ENCODE data around the gene PRKCQ.
"Not testable (repeated sequence)": the region's sequence is repeated elsewhere in the genome, so short reads cannot be mapped to it uniquely, and the experiment has no call there.

PRKCQ gene

GRCh38 chr10:6491841-6492609 is 88.1 kb downstream of the PRKCQ start:
- DNase-seq (ENCODE audit: low read depth) = no peak

GRCh38 chr10:6490614-6491013 is 89.5 kb downstream of the PRKCQ start:
- DNase-seq (ENCODE audit: low read depth) = no peak

GRCh38 chr10:6487920-6488319 is 92.2 kb downstream of the PRKCQ start:
- DNase-seq (ENCODE audit: low read depth) = no peak

- DNase-seq (ENCODE audit: low read depth) = no peak
Observed at GRCh38 chr10:6486309-6486708, 93.8 kb downstream of the PRKCQ start.

GRCh38 chr10:6482737-6483357 is 97.2 kb downstream of the PRKCQ start:
- no peak for DNase-seq (ENCODE audit: low read depth)

- no peak for DNase-seq (ENCODE audit: low read depth)
Observed at GRCh38 chr10:6478722-6479121, 101.4 kb downstream of the PRKCQ start.

- DNase-seq (ENCODE audit: low read depth) = no peak
Observed at GRCh38 chr10:6476989-6477388, 103.1 kb downstream of the PRKCQ start.

- no peak for DNase-seq (ENCODE audit: low read depth)
Observed at GRCh38 chr10:6474871-6475270, 105.2 kb downstream of the PRKCQ start.

- peak; percentile 13 for DNase-seq (ENCODE audit: low read depth)
Observed at GRCh38 chr10:6473901-6474370, 106.1 kb downstream of the PRKCQ start.

- DNase-seq (ENCODE audit: low read depth) = no peak
Observed at GRCh38 chr10:6473430-6473829, 106.6 kb downstream of the PRKCQ start.

GRCh38 chr10:6472710-6473005 is 107.4 kb downstream of the PRKCQ start:
- DNase-seq (ENCODE audit: low read depth) = not testable (repeated sequence)

- no peak for DNase-seq (ENCODE audit: low read depth)
Observed at GRCh38 chr10:6470894-6471618, 109.0 kb downstream of the PRKCQ start.

GRCh38 chr10:6469661-6470060 is 110.4 kb downstream of the PRKCQ start:
- no peak for DNase-seq (ENCODE audit: low read depth)

GRCh38 chr10:6465854-6466601 is 114.0 kb downstream of the PRKCQ start:
- DNase-seq (ENCODE audit: low read depth) = no peak

- no peak for DNase-seq (ENCODE audit: low read depth)
Observed at GRCh38 chr10:6465437-6465836, 114.6 kb downstream of the PRKCQ start.

- no peak for DNase-seq (ENCODE audit: low read depth)
Observed at GRCh38 chr10:6464862-6465430, 115.1 kb downstream of the PRKCQ start.

- no peak for DNase-seq (ENCODE audit: low read depth)
Observed at GRCh38 chr10:6463366-6463765, 116.7 kb downstream of the PRKCQ start.

GRCh38 chr10:6461961-6462360 is 118.1 kb downstream of the PRKCQ start:
- DNase-seq (ENCODE audit: low read depth) = peak; percentile 2

- DNase-seq (ENCODE audit: low read depth) = no peak
Observed at GRCh38 chr10:6460861-6461409, 119.1 kb downstream of the PRKCQ start.

- no peak for DNase-seq (ENCODE audit: low read depth)
Observed at GRCh38 chr10:6458814-6459213, 121.3 kb downstream of the PRKCQ start.

GRCh38 chr10:6457376-6457775 is 122.7 kb downstream of the PRKCQ start:
- DNase-seq (ENCODE audit: low read depth) = no peak

GRCh38 chr10:6456067-6456466 is 124.0 kb downstream of the PRKCQ start:
- DNase-seq (ENCODE audit: low read depth) = no peak
